Measurements from ENCODE around the gene LGALS9.

DNA sequence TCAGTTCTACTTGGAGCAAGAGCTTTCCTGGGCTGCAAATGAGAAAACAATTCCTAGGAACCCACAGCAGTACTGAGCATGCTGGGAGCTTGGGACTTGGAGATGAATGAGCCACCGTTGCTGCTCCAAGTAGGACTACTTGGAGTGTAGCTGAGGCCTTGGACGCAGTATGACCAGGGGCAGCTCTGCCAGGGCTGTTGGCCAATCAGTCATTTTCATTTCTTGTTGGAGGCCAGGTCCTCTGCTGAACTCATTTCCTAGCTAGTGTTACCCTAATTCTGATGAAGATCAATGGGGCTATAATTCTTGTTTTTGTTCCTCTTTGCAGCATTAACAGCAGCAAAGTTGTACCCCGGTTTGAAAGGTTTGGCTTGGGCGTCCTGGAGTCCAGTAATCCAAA lies 8.0 kb upstream of the LGALS9 start:
- no peak for TF ChIP-seq CTCF (IDR thresholded peaks at IDR 0.05)
- TF ChIP-seq EZH2 (IDR thresholded peaks at IDR 0.05; ENCODE audit: borderline replicate concordance, insufficient read depth, low read depth, low read length, poor library complexity, severe bottlenecking) = no peak
